HL-60 (cell line): ENCODE results near the gene RNASE7.

ENCODE experiments used
- DNase-seq, 2 experiments: peaks; one replicate each; pipeline ENCODE4 v3.0.0-alpha.2; 2010 to 2020; ENCODE audit warnings: low read depth in 1 of 2, low spot score in 1 of 2
- H3K27ac ChIP-seq: fragments of 250-450 bp; sonication (Bioruptor Pico); replicated peaks from 2 replicates; pipeline ENCODE4 v1.5.1; 2020; ENCODE audit warnings: mild to moderate bottlenecking, moderate library complexity
- H3K27me3 ChIP-seq: fragments of 250-450 bp; sonication (Bioruptor Pico); 2 replicates; pipeline ENCODE4 v1.5.1; 2021; ENCODE audit warnings: mild to moderate bottlenecking, moderate library complexity; ENCODE audit not compliant: insufficient read depth, poor library complexity, severe bottlenecking
- H3K4me3 ChIP-seq: replicated peaks from 2 replicates; pipeline ENCODE4 v1.5.1; 2011; ENCODE audit warnings: mild to moderate bottlenecking, control low read depth, low read length; ENCODE audit not compliant: insufficient read depth
- GABPA ChIP-seq: IDR thresholded peaks from 2 replicates; pipeline ENCODE4 v1.6.1; 2012; ENCODE audit warnings: low read depth
- POLR2AphosphoS5 ChIP-seq: IDR thresholded peaks from 2 replicates; pipeline ENCODE4 v1.6.1; 2012; ENCODE audit warnings: low read depth
- SPI1 ChIP-seq: IDR thresholded peaks from 2 replicates; pipeline ENCODE4 v1.6.1; 2012; ENCODE audit warnings: low read depth, mild to moderate bottlenecking, borderline replicate concordance
- TF ChIP-seq, protein P1 (sequence below): IDR thresholded peaks from one replicate; pipeline ENCODE4 v1.5.1; 2011; ENCODE audit warnings: low read length, control low read depth, inconsistent platforms; ENCODE audit not compliant: insufficient read depth
- TF ChIP-seq, protein P2 (sequence below): IDR thresholded peaks from 2 replicates; pipeline ENCODE4 v1.6.1; 2012; ENCODE audit warnings: low read depth; ENCODE audit not compliant: insufficient replicate concordance

The RNASE7 gene

DNA sequence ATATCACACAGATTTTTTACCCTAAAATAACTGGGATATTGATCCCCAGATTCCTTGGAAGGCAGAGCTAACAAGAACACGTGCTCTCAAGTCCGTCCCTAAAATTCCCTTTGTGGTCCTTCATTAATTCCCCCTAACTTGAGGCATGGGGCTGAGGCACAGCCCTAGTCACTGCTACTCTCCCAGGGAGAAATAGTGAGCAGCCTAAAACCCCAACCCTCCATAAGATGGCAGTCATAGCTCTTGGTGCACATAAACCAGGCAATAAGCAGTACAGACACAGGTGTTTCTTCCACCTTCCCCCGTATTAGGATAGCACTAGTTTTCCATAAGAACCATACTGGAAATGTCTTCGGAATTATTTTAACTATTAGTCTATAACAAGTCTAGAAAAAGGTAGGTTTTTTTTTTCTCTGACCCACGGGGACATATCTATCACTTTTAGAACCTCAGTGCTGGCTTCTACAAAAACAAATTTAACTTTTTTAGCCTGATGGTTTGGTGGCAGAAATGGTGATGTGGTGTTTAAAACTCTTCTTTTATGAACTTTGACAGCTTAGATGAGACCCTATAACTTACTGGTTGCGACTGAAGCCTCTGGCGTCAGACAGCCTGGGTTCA lies 24.8 kb downstream of the RNASE7 start:
- H3K27ac ChIP-seq = no peak overlapping the region
- TF ChIP-seq POLR2AphosphoS5 = no peak
- TF ChIP-seq, protein P1, sequence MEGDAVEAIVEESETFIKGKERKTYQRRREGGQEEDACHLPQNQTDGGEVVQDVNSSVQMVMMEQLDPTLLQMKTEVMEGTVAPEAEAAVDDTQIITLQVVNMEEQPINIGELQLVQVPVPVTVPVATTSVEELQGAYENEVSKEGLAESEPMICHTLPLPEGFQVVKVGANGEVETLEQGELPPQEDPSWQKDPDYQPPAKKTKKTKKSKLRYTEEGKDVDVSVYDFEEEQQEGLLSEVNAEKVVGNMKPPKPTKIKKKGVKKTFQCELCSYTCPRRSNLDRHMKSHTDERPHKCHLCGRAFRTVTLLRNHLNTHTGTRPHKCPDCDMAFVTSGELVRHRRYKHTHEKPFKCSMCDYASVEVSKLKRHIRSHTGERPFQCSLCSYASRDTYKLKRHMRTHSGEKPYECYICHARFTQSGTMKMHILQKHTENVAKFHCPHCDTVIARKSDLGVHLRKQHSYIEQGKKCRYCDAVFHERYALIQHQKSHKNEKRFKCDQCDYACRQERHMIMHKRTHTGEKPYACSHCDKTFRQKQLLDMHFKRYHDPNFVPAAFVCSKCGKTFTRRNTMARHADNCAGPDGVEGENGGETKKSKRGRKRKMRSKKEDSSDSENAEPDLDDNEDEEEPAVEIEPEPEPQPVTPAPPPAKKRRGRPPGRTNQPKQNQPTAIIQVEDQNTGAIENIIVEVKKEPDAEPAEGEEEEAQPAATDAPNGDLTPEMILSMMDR = peak; percentile 37
- H3K27me3 ChIP-seq = no peaks in the 10 kb centered on the region
- DNase-seq = peak in 1 of 2 experiments; percentile 43
- no peak overlapping the region for H3K4me3 ChIP-seq

DNA sequence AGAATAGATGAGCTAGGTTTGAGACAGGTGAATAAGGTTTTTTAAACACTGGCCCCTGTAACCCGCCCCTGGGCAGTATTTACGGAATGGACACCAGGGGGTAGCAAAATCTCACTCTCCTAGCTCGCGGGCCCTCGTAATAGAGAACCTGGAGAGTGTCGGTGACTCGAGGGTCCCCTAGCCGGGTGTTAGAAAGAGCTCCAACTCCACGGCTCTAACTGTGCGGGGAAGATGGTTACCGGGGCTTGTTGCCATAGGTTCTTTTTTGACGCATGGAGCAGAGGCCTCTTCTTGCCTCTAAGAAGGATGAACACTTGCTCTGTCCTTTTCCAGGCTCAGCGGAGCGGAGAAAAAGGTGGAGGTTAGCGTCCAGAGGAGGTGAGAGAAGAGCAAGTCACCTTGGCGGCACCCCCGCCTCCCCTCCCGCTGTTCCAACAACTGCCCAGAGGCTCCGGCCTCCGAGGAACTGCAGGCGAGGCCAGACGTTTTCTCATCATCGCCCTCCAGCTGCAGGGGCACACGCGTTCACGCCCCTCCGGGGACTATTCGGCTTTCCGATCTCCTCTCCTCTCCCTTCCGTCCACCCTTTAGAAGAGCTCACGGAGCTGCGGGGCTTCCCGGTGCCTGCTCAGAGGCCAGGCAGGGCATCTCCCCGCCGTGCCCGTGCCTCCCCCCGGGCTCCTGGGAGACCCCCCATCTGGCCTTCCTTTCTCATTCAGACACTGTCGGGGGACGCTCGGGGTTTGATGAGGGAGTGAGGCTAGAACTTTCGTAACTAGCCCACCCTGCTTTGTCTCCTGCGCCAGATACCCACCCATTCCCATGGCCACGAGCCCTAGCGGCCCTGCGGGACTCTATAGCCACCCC lies 26.6 kb downstream of the RNASE7 start:
- no peak overlapping the region for H3K4me3 ChIP-seq
- no peaks in the 10 kb centered on the region for H3K27me3 ChIP-seq
- H3K27ac ChIP-seq = no peak overlapping the region
- DNase-seq = peak; percentile 41 to 72
- no peak for TF ChIP-seq SPI1
- TF ChIP-seq, protein P1 = peak; percentile 60

DNA sequence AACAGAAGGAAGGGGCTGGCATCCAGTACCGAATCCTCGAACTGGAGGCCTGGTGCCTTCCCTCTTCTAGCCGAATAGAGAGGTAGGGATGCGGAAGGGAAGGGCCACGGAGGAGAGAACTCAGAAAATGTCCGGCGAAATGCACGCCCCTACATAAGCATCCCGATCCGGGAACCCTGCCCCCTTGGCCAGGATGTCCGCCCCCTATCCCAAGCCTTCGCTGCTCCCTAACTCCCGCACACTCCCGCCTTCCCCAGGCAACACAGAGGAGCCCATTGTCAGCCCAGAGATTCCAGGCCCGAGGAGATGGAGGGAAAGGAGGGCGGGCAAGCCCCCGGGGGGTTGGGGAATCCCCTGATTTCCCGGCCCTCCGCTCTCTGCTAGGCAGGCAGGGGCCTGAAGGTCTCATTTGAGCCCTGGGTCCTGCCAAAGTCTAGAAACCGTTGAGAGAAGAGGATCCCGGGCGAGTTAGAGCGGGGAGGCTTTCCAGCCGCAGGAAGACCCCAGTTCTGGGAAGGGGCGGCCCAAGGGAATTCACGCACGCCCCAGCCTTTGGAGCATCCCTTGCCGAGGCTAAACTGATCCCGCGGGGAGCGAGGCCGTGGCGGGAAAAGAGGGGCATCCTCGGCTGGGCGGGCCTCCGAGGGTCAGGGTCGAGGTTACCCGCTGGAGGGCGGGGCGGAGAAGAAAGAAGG lies 27.4 kb downstream of the RNASE7 start:
- no peaks in the 10 kb centered on the region for H3K27me3 ChIP-seq
- no peak overlapping the region for H3K27ac ChIP-seq
- TF ChIP-seq SPI1 (no peak), POLR2AphosphoS5 (no peak), GABPA (no peak)
- TF ChIP-seq, protein P1 = no peak
- TF ChIP-seq, protein P2, sequence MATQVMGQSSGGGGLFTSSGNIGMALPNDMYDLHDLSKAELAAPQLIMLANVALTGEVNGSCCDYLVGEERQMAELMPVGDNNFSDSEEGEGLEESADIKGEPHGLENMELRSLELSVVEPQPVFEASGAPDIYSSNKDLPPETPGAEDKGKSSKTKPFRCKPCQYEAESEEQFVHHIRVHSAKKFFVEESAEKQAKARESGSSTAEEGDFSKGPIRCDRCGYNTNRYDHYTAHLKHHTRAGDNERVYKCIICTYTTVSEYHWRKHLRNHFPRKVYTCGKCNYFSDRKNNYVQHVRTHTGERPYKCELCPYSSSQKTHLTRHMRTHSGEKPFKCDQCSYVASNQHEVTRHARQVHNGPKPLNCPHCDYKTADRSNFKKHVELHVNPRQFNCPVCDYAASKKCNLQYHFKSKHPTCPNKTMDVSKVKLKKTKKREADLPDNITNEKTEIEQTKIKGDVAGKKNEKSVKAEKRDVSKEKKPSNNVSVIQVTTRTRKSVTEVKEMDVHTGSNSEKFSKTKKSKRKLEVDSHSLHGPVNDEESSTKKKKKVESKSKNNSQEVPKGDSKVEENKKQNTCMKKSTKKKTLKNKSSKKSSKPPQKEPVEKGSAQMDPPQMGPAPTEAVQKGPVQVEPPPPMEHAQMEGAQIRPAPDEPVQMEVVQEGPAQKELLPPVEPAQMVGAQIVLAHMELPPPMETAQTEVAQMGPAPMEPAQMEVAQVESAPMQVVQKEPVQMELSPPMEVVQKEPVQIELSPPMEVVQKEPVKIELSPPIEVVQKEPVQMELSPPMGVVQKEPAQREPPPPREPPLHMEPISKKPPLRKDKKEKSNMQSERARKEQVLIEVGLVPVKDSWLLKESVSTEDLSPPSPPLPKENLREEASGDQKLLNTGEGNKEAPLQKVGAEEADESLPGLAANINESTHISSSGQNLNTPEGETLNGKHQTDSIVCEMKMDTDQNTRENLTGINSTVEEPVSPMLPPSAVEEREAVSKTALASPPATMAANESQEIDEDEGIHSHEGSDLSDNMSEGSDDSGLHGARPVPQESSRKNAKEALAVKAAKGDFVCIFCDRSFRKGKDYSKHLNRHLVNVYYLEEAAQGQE = no peak
- peak in 1 of 2 experiments; percentile 23 for DNase-seq
- H3K4me3 ChIP-seq = peak overlapping the region; percentile 77

DNA sequence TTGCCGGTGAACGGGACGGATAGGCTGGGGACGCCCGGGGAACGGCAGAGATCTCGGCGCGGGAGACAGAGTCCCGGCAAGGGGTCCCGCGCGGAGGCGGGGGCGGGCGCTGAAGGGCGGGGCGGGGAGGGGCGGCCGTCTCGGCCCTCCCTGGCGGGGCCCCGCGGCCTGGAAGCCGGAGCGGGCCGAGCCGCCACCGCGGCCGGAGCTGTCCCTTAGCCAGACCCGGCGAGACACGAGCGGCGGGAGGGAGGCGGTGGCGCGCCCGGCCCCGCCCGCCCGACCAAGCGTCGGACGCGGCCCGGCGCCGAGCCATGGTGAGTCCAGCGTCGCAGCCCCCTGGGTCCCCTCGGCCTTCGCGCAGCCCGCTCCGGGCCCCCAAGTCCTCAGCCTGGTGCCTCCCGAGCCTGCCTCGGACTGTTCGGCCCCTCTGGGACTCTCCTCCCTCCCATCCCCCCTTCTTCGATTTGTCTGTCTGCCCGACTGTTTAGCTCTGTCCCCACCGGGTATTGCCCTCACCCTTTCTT lies 28.0 kb downstream of the RNASE7 start, which contains the start of gene ARHGEF40:
Gene ARHGEF40 (plus strand): TSS at position 222 of the 527 bp plus-strand sequence. CDS start 93 bp downstream, at position 315.
- TF ChIP-seq, protein P1 = no peak
- TF ChIP-seq, protein P2 = no peak
- TF ChIP-seq GABPA (no peak), SPI1 (no peak), POLR2AphosphoS5 (no peak; the same call in 1 of the 2 replicates)
- peak within 1 kb of the TSS; percentile 89 for H3K27ac ChIP-seq
- no peak for DNase-seq
- peak within 1 kb of the TSS; percentile 77 for H3K4me3 ChIP-seq
- H3K27me3 ChIP-seq = no peaks in the 10 kb centered on the region
